K562 (cell line): ENCODE data around the gene ZBTB48. TPM values are rescaled to one million over a fixed set of nuclear protein-coding genes. Genes with fewer than 3 reads are reported as not detected.

Experiments used
- ATAC-seq: fragments of 200-7000 bp; cut with Tn5 transposase; 3 replicates; pipeline ENCODE4 v1.9.1; 2020; ENCODE audit warnings: moderate library complexity
- Bru-seq: library from RNA; stranded (reverse); fragments of 400-500 nt; gene quantifications from one replicate; lab custom pipeline; 2021; lab: Mats Ljungman, UMichigan
- BruChase-seq, 2 experiments: library from RNA; stranded (reverse); fragments of 400-500 nt; gene quantifications; one replicate each; lab custom pipeline; 2021; lab: Mats Ljungman, UMichigan
- BruUV-seq: library from RNA; stranded (reverse); fragments of 400-500 nt; replicated peaks from 2 replicates; lab custom pipeline; 2021; lab: Mats Ljungman, UMichigan
- CTCF ChIA-PET: fragments of 300-600 bp; formaldehyde crosslinking; extraction: SDS; loops from one replicate; lab custom pipeline; 2021; ENCODE audit warnings: low intra/inter-chr PET ratio; lab: Yijun Ruan, JAX
- POLR2A ChIA-PET: fragments of 300-600, 350-650 bp; sonication (Branson Sonifier 250); formaldehyde crosslinking; extraction: SDS; loops from one replicate; lab custom pipeline; 2021; ENCODE audit warnings: antibody characterized with exemption, inconsistent platforms; lab: Yijun Ruan, JAX
- DNase-seq, 4 experiments: peaks; one replicate each; pipeline versions ENCODE4 v3.0.0 to v3.0.0-alpha.2; 2011 to 2018; ENCODE audit warnings: low spot score in 3 of 4, mixed read lengths in 3 of 4; ENCODE audit errors: extremely low read depth in 1 of 4
- FAIRE-seq: peaks from 2 replicates; lab custom pipeline; 2011; peaks lifted over from hg19 to GRCh38; lab: Jason Lieb, UNC
- H2AFZ ChIP-seq: 2 replicates; pipeline ENCODE4 v1.6.0; 2011; ENCODE audit warnings: low read depth, low read length, control low read depth, inconsistent platforms
- H3K27ac ChIP-seq: fragments of 200-600 bp; 3 replicates; pipeline ENCODE4 v1.8.0; 2011; ENCODE audit warnings: low read depth, mild to moderate bottlenecking, control low read depth, inconsistent platforms, low read length, moderate library complexity, mixed read lengths; ENCODE audit errors: extremely low read depth
- H3K27me3 ChIP-seq, 2 experiments: fragments of 300-600 bp in 1 of 2; 2 replicates in 1 of 2; 3 replicates in 1 of 2; pipeline versions ENCODE4 v1.6.0 to v1.8.0; 2011; ENCODE audit warnings: inconsistent platforms in 2 of 2, low read length in 2 of 2, mild to moderate bottlenecking in 1 of 2, mixed read lengths in 1 of 2, moderate library complexity in 1 of 2; ENCODE audit not compliant: control insufficient read depth in 2 of 2, insufficient read depth in 2 of 2
- H3K36me3 ChIP-seq: fragments of 300-600 bp; 3 replicates; pipeline ENCODE4 v1.8.0; 2011; ENCODE audit warnings: mild to moderate bottlenecking, low read length, inconsistent platforms; ENCODE audit not compliant: control insufficient read depth, insufficient read depth
- H3K4me1 ChIP-seq, 2 experiments: fragments of 200-600 bp in 1 of 2; replicated peaks in 1 of 2; 2 replicates in 1 of 2; 3 replicates in 1 of 2; pipeline versions ENCODE4 v1.5.1 to v1.8.0; 2011; ENCODE audit warnings: inconsistent platforms in 2 of 2, low read length in 2 of 2, mild to moderate bottlenecking in 1 of 2, mixed read lengths in 1 of 2, moderate library complexity in 1 of 2; ENCODE audit not compliant: control insufficient read depth in 2 of 2, insufficient read depth in 2 of 2
- H3K4me2 ChIP-seq: 2 replicates; pipeline ENCODE4 v1.6.1; 2011; ENCODE audit warnings: low read length, control low read depth, inconsistent platforms, mixed read lengths; ENCODE audit not compliant: insufficient read depth
- H3K4me3 ChIP-seq: fragments of 200-600 bp; sonication (generic), shearing (Covaris generic); 2 replicates; pipeline ENCODE4 v1.5.1; 2016; ENCODE audit warnings: control low read depth, inconsistent platforms
- H3K79me2 ChIP-seq: fragments of 200-600 bp; 3 replicates; pipeline ENCODE4 v1.8.0; 2011; ENCODE audit warnings: low read length, inconsistent platforms; ENCODE audit not compliant: control insufficient read depth, insufficient read depth
- H3K9ac ChIP-seq, 2 experiments: 2 replicates each; pipeline versions ENCODE4 v1.6.0 to v1.6.1; 2011; ENCODE audit warnings: low read depth in 2 of 2, low read length in 2 of 2, control low read depth in 1 of 2, inconsistent platforms in 1 of 2, mild to moderate bottlenecking in 1 of 2, mixed read lengths in 1 of 2; ENCODE audit not compliant: insufficient read depth in 1 of 2
- H3K9me1 ChIP-seq: one replicate; pipeline ENCODE4 v1.6.0; 2011; ENCODE audit warnings: inconsistent platforms, mild to moderate bottlenecking, low read length, moderate library complexity; ENCODE audit not compliant: control insufficient read depth, insufficient read depth
- H3K9me3 ChIP-seq: replicated peaks from 2 replicates; pipeline ENCODE4 v1.5.1; 2011; ENCODE audit warnings: low read depth, low read length, inconsistent platforms; ENCODE audit not compliant: control insufficient read depth, insufficient read depth
- H4K20me1 ChIP-seq: replicated peaks from 2 replicates; pipeline ENCODE4 v1.6.1; 2011; ENCODE audit warnings: low read length, inconsistent platforms, mixed read lengths; ENCODE audit not compliant: control insufficient read depth, insufficient read depth
- CHAMP1 ChIP-seq: fragments of 450-650 bp; IDR thresholded peaks from 2 replicates; pipeline ENCODE4 v1.6.1; 2016; ENCODE audit warnings: mild to moderate bottlenecking
- CTBP1 ChIP-seq: fragments of 450-650 bp; IDR thresholded peaks from 2 replicates; pipeline ENCODE4 v1.6.1; 2016; ENCODE audit warnings: borderline replicate concordance
- GABPA ChIP-seq: fragments of 200-800 bp; sonication (Bioruptor generic); conservative IDR thresholded peaks from 2 replicates; pipeline ENCODE4 v1.6.1; 2016; ENCODE audit warnings: low read depth, missing genetic modification characterization, missing compliant biosample characterization
- GTF2F1 ChIP-seq: IDR thresholded peaks from 2 replicates; pipeline ENCODE4 v1.6.1; 2011; ENCODE audit warnings: low read depth, low read length, improper control_type of control experiment
- MAZ ChIP-seq, 2 experiments: fragments of 450-650 bp in 1 of 2; sonication (generic) in 1 of 2; formaldehyde crosslinking; IDR thresholded peaks in 1 of 2; conservative IDR thresholded peaks in 1 of 2; 2 replicates each; pipeline versions ENCODE4 v1.4.0 to v1.5.0; 2020; ENCODE audit warnings: mild to moderate bottlenecking in 1 of 2, missing genetic modification reagents in 1 of 2
- MIER1 ChIP-seq: fragments of 450-650 bp; IDR thresholded peaks from 2 replicates; pipeline ENCODE4 v1.6.1; 2016; ENCODE audit warnings: antibody characterized with exemption, mild to moderate bottlenecking, low read depth
- POLR3A ChIP-seq: IDR thresholded peaks from 2 replicates; pipeline ENCODE4 v1.6.1; 2011; ENCODE audit warnings: borderline replicate concordance, mild to moderate bottlenecking, moderate library complexity; ENCODE audit not compliant: insufficient read length, insufficient read depth; ENCODE audit errors: extremely low read depth
- RFX1 ChIP-seq: fragments of 450-650 bp; IDR thresholded peaks from 2 replicates; pipeline ENCODE4 v1.6.1; 2016; ENCODE audit warnings: mild to moderate bottlenecking, moderate library complexity
- ZNF639 ChIP-seq, 2 experiments: fragments of 200-800 bp in 1 of 2; sonication (Bioruptor generic) in 1 of 2; sonication (generic) in 1 of 2; formaldehyde crosslinking in 1 of 2; IDR thresholded peaks in 1 of 2; conservative IDR thresholded peaks in 1 of 2; 2 replicates each; pipeline versions ENCODE4 v1.5.0 to v1.6.1; 2016 to 2020; ENCODE audit warnings: missing compliant biosample characterization in 1 of 2, missing genetic modification characterization in 1 of 2, missing genetic modification reagents in 1 of 2
- WGBS: fragments of 100-300 bp; shearing (Covaris generic); methylation state at CpG from one replicate; pipeline ENCODE4 v1.1.6; 2016; ENCODE audit warnings: low coverage, mixed read lengths; ENCODE audit not compliant: insufficient coverage; ENCODE audit errors: missing lambda C conversion rate; 5-methylcytosine and 5-hydroxymethylcytosine counted together
- in situ Hi-C: fragments of 300-500 bp; cut with MboI; formaldehyde crosslinking; loops from 4 replicates; pipeline ENCODE4 v1.15.0; 2018; ENCODE audit warnings: inconsistent platforms, mixed read lengths
- intact Hi-C: fragments of 100-400 bp; cut with micrococcal nuclease; formaldehyde crosslinking; loops from 2 replicates; pipeline ENCODE4 v1.14.2; 2022
- long read RNA-seq, 3 experiments: library from polyadenylated mRNA in 2 of 3; library from RNA in 1 of 3; unstranded in 2 of 3; stranded (forward) in 1 of 3; transcript quantifications; one replicate each; pipeline ENCODE4 v2.0.0, GENCODE V29; 2019 to 2022
- polyA minus RNA-seq, 3 experiments: library from RNA; depleted of rRNA, polyadenylated mRNA; stranded (reverse); fragments of >200 nt; gene quantifications; 2 replicates each; pipeline ENCODE4 v1.2.3, GENCODE V29; 2011
- polyA plus RNA-seq, 8 experiments: library from polyadenylated mRNA; depleted of rRNA in 4 of 8; stranded (reverse) in 5 of 8; unstranded in 3 of 8; fragments of >200 nt; fragmentation: Nextera tagmentation in 2 of 8; fragmentation: Illumina TruSeq in 1 of 8; extraction: Ambion mirVana in 2 of 8; extraction: Trizol in 1 of 8; gene quantifications; 2 replicates each; pipeline versions ENCODE4 v1.2.1 to v1.2.3, GENCODE V29; 2011 to 2014; ENCODE audit warnings: inconsistent platforms in 1 of 8, missing spikeins in 1 of 8
- total RNA-seq, 7 experiments: library from RNA; depleted of rRNA in 6 of 7; stranded (reverse); fragments of >200 nt in 6 of 7; fragmentation: Illumina TruSeq in 2 of 7; extraction: Trizol in 2 of 7; gene quantifications; 2 replicates each; pipeline versions ENCODE4 v1.2.1 to v1.2.3, GENCODE V29; 2011 to 2021; ENCODE audit warnings: low replicate concordance in 1 of 7

ZBTB48 gene
- total RNA-seq (2011; cell fraction: chromatin; rRNA removed; ENCODE audit: low replicate concordance) = 73.9 and 235 TPM in 2 replicates
- 195 and 197 TPM in 2 replicates for total RNA-seq (2011; cell fraction: nucleolus; rRNA removed)
- 94.0 and 120 TPM in 2 replicates for total RNA-seq (2011; cell fraction: nucleoplasm; rRNA removed)
- total RNA-seq (2014; rRNA removed) (42.4 and 52.4 TPM in 2 replicates), total RNA-seq (2014; rRNA removed; fragmentation: Illumina TruSeq; extraction: Trizol) (17.2 and 19.8 TPM in 2 replicates), total RNA-seq (2015; rRNA removed; fragmentation: Illumina TruSeq; extraction: Trizol) (44.5 and 55.4 TPM in 2 replicates), total RNA-seq (2021) (52.9 and 55.3 TPM in 2 replicates), polyA plus RNA-seq (2011; rRNA removed) (29.5 and 57.2 TPM in 2 replicates), polyA plus RNA-seq (2014; fragmentation: Illumina TruSeq; extraction: Trizol) (24.9 and 40.6 TPM in 2 replicates), polyA plus RNA-seq (2014; fragmentation: Nextera tagmentation; extraction: Ambion mirVana) (1 to 10 TPM; 1.9 to 7.4 TPM), polyA plus RNA-seq (2014; rRNA removed) (50.9 and 66.9 TPM in 2 replicates), polyA minus RNA-seq (2011; rRNA and poly(A)+ RNA removed) (28.0 and 28.3 TPM in 2 replicates), Bru-seq, nascent RNA (percentile 86 among the genes with signal in this experiment), BruChase-seq, experiment 1, labeled RNA remaining after a 2-hour chase (percentile 84 among the genes with signal in this experiment), BruChase-seq, experiment 2, labeled RNA remaining after a 6-hour chase (percentile 84 among the genes with signal in this experiment)
- polyA plus RNA-seq (2011; cell fraction: cytosol; rRNA removed) = 50.1 and 59.3 TPM in 2 replicates
- 124 and 137 TPM in 2 replicates for polyA plus RNA-seq (2011; cell fraction: nucleus; rRNA removed)
- 45.7 and 62.8 TPM in 2 replicates for polyA plus RNA-seq (2012)
- polyA minus RNA-seq (2011; cell fraction: cytosol; rRNA and poly(A)+ RNA removed) = 31.8 and 39.4 TPM in 2 replicates
- 52.8 and 74.0 TPM in 2 replicates for polyA minus RNA-seq (2011; cell fraction: nucleus; rRNA and poly(A)+ RNA removed)
- long read RNA-seq, experiment 1, transcript ZBTB48-202 (11 exons, 2,293 nt) = major isoform, 14 of 94 reads
- long read RNA-seq, experiment 1, partial matches to known transcripts = 23 of 94 reads
- long read RNA-seq, experiment 1, other reads (novel, unspliced or antisense) = 55 of 94 reads
- long read RNA-seq, experiment 2, partial matches to known transcripts = 17 of 37 reads
- long read RNA-seq, experiment 2, other reads (novel, unspliced or antisense) = 14 of 37 reads
- long read RNA-seq, experiment 3, partial matches to known transcripts = 7 of 14 reads
- long read RNA-seq, experiment 3, other reads (novel, unspliced or antisense) = 7 of 14 reads

DNA sequence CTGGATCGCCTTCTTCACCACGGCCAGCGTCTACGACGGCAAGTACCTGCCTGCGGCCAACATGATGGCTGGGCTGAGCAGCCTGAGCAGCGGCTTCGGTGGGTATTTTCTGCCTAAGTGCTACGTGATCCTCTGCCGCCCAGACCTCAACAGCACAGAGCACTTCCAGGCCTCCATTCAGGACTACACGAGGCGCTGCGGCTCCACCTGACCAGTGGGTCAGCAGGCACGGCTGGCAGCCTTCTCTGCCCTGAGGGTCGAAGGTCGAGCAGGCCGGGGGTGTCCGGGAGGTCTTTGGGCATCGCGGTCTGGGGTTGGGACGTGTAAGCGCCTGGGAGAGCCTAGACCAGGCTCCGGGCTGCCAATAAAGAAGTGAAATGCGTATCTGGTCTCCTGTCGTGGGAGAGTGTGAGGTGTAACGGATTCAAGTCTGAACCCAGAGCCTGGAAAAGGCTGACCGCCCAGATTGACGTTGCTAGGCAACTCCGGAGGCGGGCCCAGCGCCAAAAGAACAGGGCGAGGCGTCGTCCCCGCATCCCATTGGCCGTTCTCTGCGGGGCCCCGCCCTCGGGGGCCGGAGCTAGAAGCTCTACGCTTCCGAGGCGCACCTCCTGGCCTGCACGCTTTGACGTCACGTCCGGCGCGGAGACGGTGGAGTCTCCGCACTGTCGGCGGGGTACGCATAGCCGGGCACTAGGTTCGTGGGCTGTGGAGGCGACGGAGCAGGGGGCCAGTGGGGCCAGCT lies at the start of gene ZBTB48:
Gene ZBTB48, plus strand, starts transcription at position 621 of the 745 bp plus-strand sequence. CDS start 616 bp downstream, outside the sequence.
- ATAC-seq (peak; percentile 96), DNase-seq (peak; percentile 100), FAIRE-seq (peak; percentile 98)
- peaks cover 4% of the 10 kb centered on the region for H3K9me1 ChIP-seq
- H4K20me1 ChIP-seq = peaks cover 17% of the 10 kb centered on the region
- in situ Hi-C loops (no loop called here), intact Hi-C loops (loop anchor here (1.0 to 2.0 kb wide), 2 partner anchors 21 to 25 kb away; partner anchors contain the start of gene NOL9)
- peaks cover 35 to 57% of the 10 kb centered on the region in 2 experiments for H3K4me1 ChIP-seq
- H3K9me3 ChIP-seq = no peaks in the 10 kb centered on the region
- 16% methylated on average over 58 of the region's 58 CpGs for WGBS
- TSS peak; percentile 89 for BruUV-seq
- no peaks in the 10 kb centered on the region for H3K27me3 ChIP-seq
- H3K79me2 ChIP-seq = peaks cover 36% of the 10 kb centered on the region
- POLR2A ChIA-PET = interaction anchor here (0.6 to 13.4 kb wide), 15 partner anchors 10 to 1969 kb away, joined by 3 to 221 read pairs (median 4); partner anchors contain the start of genes KLHL21 and NOL9
- H3K36me3 ChIP-seq = peaks cover 18% of the 10 kb centered on the region; the same call in 1 of the 3 replicates
- H3K4me3 ChIP-seq = peak within 1 kb of the TSS; percentile 74
- peak within 1 kb of the TSS; percentile 74 to 96 for H3K9ac ChIP-seq
- H3K4me2 ChIP-seq = peak within 1 kb of the TSS; percentile 96
- CTCF ChIA-PET = no interaction called here
- H3K27ac ChIP-seq = peak within 1 kb of the TSS; percentile 73
- H2AFZ ChIP-seq = peak within 1 kb of the TSS; percentile 88
- TF ChIP-seq CHAMP1 (no peak), GTF2F1 (no peak), MIER1 (0 out of 2 replicates have a peak, but pooled peaks have one; percentile 31), GABPA (tag) (peak; percentile 95), CTBP1 (peak; percentile 6; the same call in 1 of the 2 replicates), RFX1 (peak; percentile 100), MAZ (CRISPR knock-in tag; conservative IDR thresholded peaks at IDR 0.05 in 1 of 2, IDR thresholded peaks at IDR 0.05 in 1 of 2) (peak in 1 of 2 experiments; percentile 32; a peak in 1 of 4 replicates), ZNF639 (CRISPR knock-in tag; conservative IDR thresholded peaks at IDR 0.05 in 1 of 2, IDR thresholded peaks at IDR 0.05 in 1 of 2) (0 out of 4 replicates have a peak, but pooled peaks of 1 of the 2 experiments have one; percentile 26), POLR3A (no peak)
